Measurements from ENCODE around the gene KLHL12. TPM values are rescaled to one million over a fixed set of nuclear protein-coding genes. Genes with fewer than 3 reads are reported as not detected.

KLHL12 gene
- total RNA-seq, 1 experiment from 2014 or later: 33.8 TPM

GRCh38 chr1:202908998-202909397 lies 18.0 kb downstream of the KLHL12 start:
- BruUV-seq (replicated peaks): no TSS peak
- ChIA-PET POLR2A (no interaction called here), CTCF (no interaction called here), RAD21 (ENCODE audit: low non-redundant PET in 1 of 2, low total read pairs in 2 of 2, uncharacterized antibody in 2 of 2, unreplicated experiment in 2 of 2) (interaction anchor here in 1 of 2 experiments (0.6 kb wide), 1 partner anchor 98 kb away, joined by 7 read pairs; the partner anchor contains the start of gene TMEM183A)
- Histone ChIP-seq H3K4me1 (ENCODE audit: control insufficient read depth in 1 of 2, insufficient read depth in 2 of 2, low read length in 2 of 2) (no peaks in the 10 kb centered on the region), H3K27me3 (ENCODE audit: insufficient read depth, low read length) (no peaks in the 10 kb centered on the region), H3K79me2 (ENCODE audit: insufficient read depth, low read length) (no peaks in the 10 kb centered on the region), H3K36me3 (ENCODE audit: control insufficient read depth in 1 of 2, insufficient read depth in 2 of 2, low read length in 2 of 2) (peaks cover 27 to 31% of the 10 kb centered on the region in 2 experiments; a peak in 3 of 4 replicates), H3K9me3 (ENCODE audit: control insufficient read depth in 1 of 2, insufficient read depth in 1 of 2, low read depth in 1 of 2, low read length in 2 of 2) (no peaks in the 10 kb centered on the region), H3K9ac (ENCODE audit: low read length) (no peak overlapping the region), H2AFZ (ENCODE audit: low read depth, low read length, poor library complexity, severe bottlenecking) (no peak overlapping the region), H3K27ac (ENCODE audit: low read depth, low read length) (no peak overlapping the region), H4K20me1 (ENCODE audit: insufficient read depth) (no peaks in the 10 kb centered on the region), H3K4me2 (ENCODE audit: low read length) (no peak overlapping the region), H3K4me3 (replicated peaks in 1 of 2; ENCODE audit: low read depth in 1 of 2, low read length in 2 of 2) (no peak overlapping the region), H3K9me2 (ENCODE audit: insufficient read depth) (no peaks in the 10 kb centered on the region)
- intact Hi-C loops (cut with micrococcal nuclease): no loop called here
- ATAC-seq (no peak), DNase-seq (ENCODE audit: low read depth, low spot score) (no peak)
- no peak for TF ChIP-seq TCF7L2 (IDR thresholded peaks at IDR 0.05; ENCODE audit: borderline replicate concordance, extremely low read depth, insufficient read depth, insufficient read length)
- no peak for TF ChIP-seq CTCF (IDR thresholded peaks at IDR 0.05 in 2 of 3, conservative IDR thresholded peaks at IDR 0.05 in 1 of 3; ENCODE audit: borderline replicate concordance in 1 of 3, insufficient read depth in 1 of 3, low read depth in 2 of 3, low read length in 2 of 3)
- TF ChIP-seq, protein P1, sequence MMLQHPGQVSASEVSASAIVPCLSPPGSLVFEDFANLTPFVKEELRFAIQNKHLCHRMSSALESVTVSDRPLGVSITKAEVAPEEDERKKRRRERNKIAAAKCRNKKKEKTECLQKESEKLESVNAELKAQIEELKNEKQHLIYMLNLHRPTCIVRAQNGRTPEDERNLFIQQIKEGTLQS (IDR thresholded peaks at IDR 0.05): no peak
- no peak for TF ChIP-seq FOSL1 (IDR thresholded peaks at IDR 0.05; ENCODE audit: low read depth)
- TF ChIP-seq, protein P2, sequence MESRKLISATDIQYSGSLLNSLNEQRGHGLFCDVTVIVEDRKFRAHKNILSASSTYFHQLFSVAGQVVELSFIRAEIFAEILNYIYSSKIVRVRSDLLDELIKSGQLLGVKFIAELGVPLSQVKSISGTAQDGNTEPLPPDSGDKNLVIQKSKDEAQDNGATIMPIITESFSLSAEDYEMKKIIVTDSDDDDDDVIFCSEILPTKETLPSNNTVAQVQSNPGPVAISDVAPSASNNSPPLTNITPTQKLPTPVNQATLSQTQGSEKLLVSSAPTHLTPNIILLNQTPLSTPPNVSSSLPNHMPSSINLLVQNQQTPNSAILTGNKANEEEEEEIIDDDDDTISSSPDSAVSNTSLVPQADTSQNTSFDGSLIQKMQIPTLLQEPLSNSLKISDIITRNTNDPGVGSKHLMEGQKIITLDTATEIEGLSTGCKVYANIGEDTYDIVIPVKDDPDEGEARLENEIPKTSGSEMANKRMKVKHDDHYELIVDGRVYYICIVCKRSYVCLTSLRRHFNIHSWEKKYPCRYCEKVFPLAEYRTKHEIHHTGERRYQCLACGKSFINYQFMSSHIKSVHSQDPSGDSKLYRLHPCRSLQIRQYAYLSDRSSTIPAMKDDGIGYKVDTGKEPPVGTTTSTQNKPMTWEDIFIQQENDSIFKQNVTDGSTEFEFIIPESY (IDR thresholded peaks at IDR 0.05; ENCODE audit: extremely low read depth, insufficient replicate concordance, low read length): no peak
- TF ChIP-seq ELF1 (IDR thresholded peaks at IDR 0.05; ENCODE audit: borderline replicate concordance, low read depth): no peak
- no peak for TF ChIP-seq YY1 (IDR thresholded peaks at IDR 0.05; ENCODE audit: extremely low read depth, insufficient replicate concordance, low read depth, low read length)
- TF ChIP-seq EZH2 (IDR thresholded peaks at IDR 0.05): no peak
- TF ChIP-seq SP1 (IDR thresholded peaks at IDR 0.05; ENCODE audit: low read depth): no peak
